AG04449 (cell line): ENCODE results near the gene AMBRA1.
A peak's percentile ranks its signal among the peaks of the same experiment; 100 is the strongest.

Source experiments
- CTCF ChIA-PET: fragments of 350-600 bp; formaldehyde crosslinking; extraction: SDS; loops from one replicate; lab custom pipeline; 2021; ENCODE audit warnings: antibody characterized with exemption; lab: Yijun Ruan, JAX
- POLR2A ChIA-PET: fragments of 400-600, 350-600 bp; formaldehyde crosslinking; extraction: SDS; loops from one replicate; lab custom pipeline; 2020; ENCODE audit warnings: antibody characterized with exemption, inconsistent platforms; lab: Yijun Ruan, JAX
- DNase-seq: peaks from one replicate; pipeline ENCODE4 v3.0.0-alpha.2; 2010; ENCODE audit warnings: low read depth, low spot score
- H3K4me3 ChIP-seq: 2 replicates; pipeline ENCODE4 v1.5.1; 2011; ENCODE audit warnings: low read depth, mild to moderate bottlenecking, control low read depth, low read length
- CTCF ChIP-seq: IDR thresholded peaks from one replicate; pipeline ENCODE4 v1.5.1; 2011; ENCODE audit warnings: mild to moderate bottlenecking, moderate library complexity, low read length, control low read depth, inconsistent platforms; ENCODE audit not compliant: insufficient read depth; ENCODE audit errors: missing control alignments

Gene AMBRA1

GRCh38 chr11:46599340-46600193, 5.7 kb upstream of the AMBRA1 start:
- TF ChIP-seq CTCF: no peak
- no peak for DNase-seq
- POLR2A ChIA-PET: no interaction called here
- CTCF ChIA-PET: interaction anchor here (1.0 kb wide), 1 partner anchor 27 kb away, joined by 5 read pairs; no protein-coding TSS in a partner anchor
- H3K4me3 ChIP-seq: no peak overlapping the region

- CTCF ChIA-PET: no interaction called here
- no peak for TF ChIP-seq CTCF
- POLR2A ChIA-PET: no interaction called here
- no peak for DNase-seq
- no peak overlapping the region for H3K4me3 ChIP-seq
These were observed 3.9 kb upstream of the AMBRA1 start for GRCh38 chr11:46597609-46598219.

- TF ChIP-seq CTCF: no peak
- H3K4me3 ChIP-seq: no peak overlapping the region
- ChIA-PET CTCF (no interaction called here), POLR2A (no interaction called here)
- no peak for DNase-seq
These were observed 3.3 kb upstream of the AMBRA1 start for GRCh38 chr11:46597155-46597554.

- ChIA-PET CTCF (interaction anchor here (1.4 kb wide), 1 partner anchor 24 kb away, joined by 4 read pairs; no protein-coding TSS in a partner anchor), POLR2A (no interaction called here)
- no peak for DNase-seq
- no peak for TF ChIP-seq CTCF
- no peak overlapping the region for H3K4me3 ChIP-seq
These were observed 962 bp upstream of the AMBRA1 start for GRCh38 chr11:46594785-46595184.

- peak overlapping the region; percentile 82 for H3K4me3 ChIP-seq
- TF ChIP-seq CTCF: no peak
- DNase-seq: no peak
- POLR2A ChIA-PET: interaction anchor here (0.5 to 1.3 kb wide), 4 partner anchors 17 to 141 kb away, joined by 3 to 6 read pairs (median 4); no protein-coding TSS in a partner anchor
- CTCF ChIA-PET: interaction anchor here (1.3 to 1.4 kb wide), 2 partner anchors 24 to 65 kb away, joined by 4 to 6 read pairs; no protein-coding TSS in a partner anchor
These were observed 514 bp upstream of the AMBRA1 start for GRCh38 chr11:46594374-46594700.
